GM12891 (cell line): ENCODE data around the gene POT1.

Experiments used
- DNase-seq: peaks from one replicate; pipeline ENCODE4 v3.0.0; 2011; ENCODE audit warnings: low spot score; ENCODE audit not compliant: insufficient read length
- FAIRE-seq: peaks from 2 replicates; lab custom pipeline; 2011; peaks lifted over from hg19 to GRCh38; lab: Jason Lieb, UNC
- PAX5 ChIP-seq: IDR thresholded peaks from 2 replicates; pipeline ENCODE4 v1.6.1; 2011; ENCODE audit warnings: low read length, moderate library complexity, mild to moderate bottlenecking; ENCODE audit not compliant: insufficient read depth, severe bottlenecking
- POLR2A ChIP-seq: IDR thresholded peaks from 2 replicates; pipeline ENCODE4 v1.6.1; 2011; ENCODE audit warnings: low read depth, low read length, control low read depth
- POLR2AphosphoS5 ChIP-seq: IDR thresholded peaks from 2 replicates; pipeline ENCODE4 v1.6.1; 2011; ENCODE audit warnings: low read depth, low read length, control low read depth
- POU2F2 ChIP-seq: IDR thresholded peaks from 2 replicates; pipeline ENCODE4 v1.6.1; 2011; ENCODE audit warnings: low read depth, mild to moderate bottlenecking, control low read depth, low read length, moderate library complexity
- SPI1 ChIP-seq: IDR thresholded peaks from 2 replicates; pipeline ENCODE4 v1.6.1; 2011; ENCODE audit warnings: low read depth, low read length, control low read depth
- TAF1 ChIP-seq: IDR thresholded peaks from 2 replicates; pipeline ENCODE4 v1.6.1; 2011; ENCODE audit warnings: low read depth, low read length, control low read depth

POT1 gene

DNA sequence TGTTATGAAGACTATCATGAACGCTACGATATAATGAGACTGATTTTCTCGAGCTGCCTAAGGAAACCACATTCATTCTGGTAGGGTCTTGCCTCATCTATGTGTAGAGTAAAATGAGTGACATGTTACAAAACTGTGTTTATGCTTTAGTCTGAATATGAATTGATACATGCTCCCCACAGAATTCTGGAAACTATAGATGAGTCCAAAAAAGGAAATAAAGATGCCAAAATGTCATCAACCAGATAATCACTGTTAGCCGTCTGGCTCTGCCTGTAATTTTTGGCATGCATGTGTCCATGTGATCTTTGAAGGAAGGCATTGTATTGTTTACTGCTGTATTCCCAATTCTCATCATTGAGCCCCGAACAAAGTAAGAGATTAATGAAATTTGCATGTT is 121.4 kb downstream of the POT1 start:
- TF ChIP-seq TAF1: no peak
- no peak for TF ChIP-seq SPI1
- no peak for TF ChIP-seq POLR2AphosphoS5
- FAIRE-seq: no peak
- no peak for DNase-seq

DNA sequence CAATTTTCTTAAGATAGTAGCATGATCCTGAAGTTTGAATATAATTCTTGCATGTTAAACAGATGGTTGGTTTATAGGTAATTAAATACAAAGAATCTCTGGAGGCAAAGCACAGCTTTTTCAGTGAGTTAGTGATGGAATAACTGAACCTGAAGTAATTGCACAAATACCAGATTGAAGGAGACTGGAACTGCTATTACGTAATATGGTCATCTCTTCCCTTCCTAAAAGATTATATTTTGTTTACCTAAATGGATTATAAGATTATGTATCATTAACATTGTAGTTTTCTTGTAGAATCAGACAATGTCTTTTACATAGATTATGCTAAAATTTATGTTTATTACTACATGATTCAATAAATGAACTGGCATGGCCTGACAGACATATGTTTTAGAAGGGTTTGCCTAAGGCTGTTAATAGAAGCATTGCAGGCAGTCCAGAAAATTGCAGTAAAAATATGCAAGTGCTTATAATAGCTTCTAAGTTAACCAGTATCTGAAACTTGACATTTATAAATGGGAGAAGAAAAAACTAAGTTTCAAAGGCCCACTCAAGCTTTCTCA is 128.2 kb downstream of the POT1 start:
- DNase-seq: no peak
- no peak for TF ChIP-seq SPI1
- no peak for TF ChIP-seq POLR2AphosphoS5
- no peak for FAIRE-seq

DNA sequence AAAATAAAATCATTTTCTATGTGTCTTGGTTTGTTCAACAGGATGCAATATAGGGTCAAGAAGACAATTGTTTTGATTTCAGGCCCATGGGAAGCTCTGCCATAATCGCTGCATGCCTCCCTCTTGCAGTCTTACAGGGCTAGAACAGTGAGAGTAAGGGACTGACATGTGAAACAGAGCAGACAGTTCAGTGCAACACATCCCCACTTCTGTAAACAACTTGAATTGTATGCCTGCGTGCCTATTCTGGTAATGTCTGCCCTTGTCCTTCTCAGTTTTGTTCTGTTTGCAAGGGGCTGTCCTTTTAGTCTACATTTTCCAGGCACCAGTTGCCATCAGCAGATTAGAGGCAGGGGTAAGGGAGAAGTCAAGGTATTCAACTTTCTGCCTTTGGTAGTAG is 129.2 kb downstream of the POT1 start:
- no peak for TF ChIP-seq SPI1
- DNase-seq (no peak), FAIRE-seq (no peak)

DNA sequence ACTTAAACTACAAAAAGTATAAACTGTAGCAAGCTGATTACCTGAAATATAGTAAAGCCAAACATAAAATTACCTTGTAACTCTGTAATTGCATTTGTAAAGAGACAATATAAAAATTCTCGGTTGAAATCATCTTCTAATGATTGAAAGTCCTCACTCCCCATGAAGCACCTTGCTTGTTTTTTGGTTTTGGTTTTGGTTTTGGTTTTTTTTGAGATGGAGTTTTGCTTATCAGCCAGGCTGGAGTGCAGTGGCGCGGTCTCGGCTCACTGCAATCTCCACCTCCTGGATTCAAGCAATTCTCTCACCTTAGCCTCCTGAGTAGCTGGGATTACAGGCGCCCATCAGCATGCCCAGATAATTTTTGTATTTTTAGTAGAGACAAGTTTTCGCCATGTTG is 130.2 kb downstream of the POT1 start:
- TF ChIP-seq POU2F2 (no peak), TAF1 (no peak), SPI1 (no peak), PAX5 (no peak), POLR2A (no peak), POLR2AphosphoS5 (no peak)
- FAIRE-seq (no peak), DNase-seq (no peak)

DNA sequence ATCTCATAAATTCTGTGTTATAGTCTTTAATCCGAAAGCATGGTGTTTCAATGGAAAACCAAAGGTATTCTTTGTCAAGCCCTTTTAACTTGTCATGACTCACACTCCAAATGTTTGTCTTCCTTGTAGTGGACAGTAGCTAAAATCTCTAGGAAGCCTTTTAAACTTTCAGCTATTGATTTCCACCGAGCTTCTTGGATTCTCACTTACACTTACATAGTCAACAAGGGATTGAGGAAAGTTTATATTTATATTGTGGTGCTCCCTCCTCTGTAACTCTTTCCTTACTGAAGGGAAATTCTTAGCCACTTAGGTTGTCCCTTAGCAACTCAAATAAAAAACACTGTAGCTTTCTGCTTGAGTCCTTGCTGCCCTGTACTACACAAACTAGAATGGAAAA is 132.9 kb downstream of the POT1 start:
- TF ChIP-seq SPI1 (no peak), POU2F2 (no peak), TAF1 (no peak), PAX5 (no peak), POLR2AphosphoS5 (no peak), POLR2A (no peak)
- DNase-seq (no peak), FAIRE-seq (no peak)

DNA sequence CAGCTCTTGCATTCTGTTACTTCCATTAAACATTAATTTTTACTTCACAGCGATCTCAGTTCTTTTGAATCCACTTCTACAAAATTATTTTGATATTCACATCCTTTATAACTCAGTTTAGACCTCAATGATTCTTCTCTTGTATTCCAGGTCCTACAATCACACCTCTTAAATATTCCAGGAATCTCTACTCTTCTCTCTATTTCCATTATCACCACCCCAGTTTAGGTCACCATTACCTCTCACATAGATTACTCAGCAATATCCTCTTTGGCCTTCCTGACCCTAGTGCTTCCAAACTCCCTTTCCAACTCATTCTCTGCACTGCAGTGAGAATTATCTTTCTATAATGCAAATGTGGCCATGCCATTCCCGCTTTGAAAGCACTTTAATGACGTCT is 136.9 kb downstream of the POT1 start:
- TF ChIP-seq SPI1 (no peak), POLR2AphosphoS5 (no peak), POLR2A (no peak), POU2F2 (no peak), TAF1 (no peak), PAX5 (no peak)
- FAIRE-seq (no peak), DNase-seq (no peak)

DNA sequence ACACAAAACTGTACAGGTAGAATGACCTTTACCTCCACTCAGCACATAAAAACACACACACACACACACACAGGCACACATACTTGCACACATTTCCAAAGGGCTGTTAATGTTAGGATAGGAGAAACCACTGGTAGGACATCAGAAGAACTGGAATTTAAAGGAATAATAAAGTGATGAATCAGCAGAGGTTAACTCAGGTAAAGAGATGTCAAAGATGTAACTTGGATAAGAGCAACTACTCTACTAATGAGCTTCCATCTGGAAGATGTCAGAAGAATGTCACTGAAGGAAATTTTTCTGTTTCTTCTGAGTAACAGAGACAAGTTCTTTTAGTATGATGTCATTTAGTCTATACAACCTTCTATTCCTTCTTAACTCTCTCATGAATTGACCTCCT is 137.6 kb downstream of the POT1 start:
- DNase-seq (no peak), FAIRE-seq (no peak)
- no peak for TF ChIP-seq POLR2AphosphoS5

DNA sequence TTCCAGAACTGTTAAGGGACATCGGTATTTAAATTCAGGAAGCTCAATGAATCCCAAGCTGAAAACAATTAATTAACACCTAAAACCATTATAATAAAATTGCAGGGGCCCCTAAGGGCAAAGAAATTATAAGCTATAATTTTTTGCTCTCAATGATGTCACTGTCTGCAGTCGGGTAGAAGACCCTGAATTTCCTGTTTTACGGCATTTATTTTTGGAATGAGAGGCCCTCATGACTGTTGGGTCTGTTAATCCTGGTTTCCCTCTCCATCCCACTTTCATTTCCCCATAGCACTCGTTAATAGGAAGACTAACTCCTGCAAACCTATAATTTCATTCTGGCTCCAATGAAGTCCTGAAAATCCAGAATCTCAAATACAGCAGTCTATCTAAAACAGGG is 138.2 kb downstream of the POT1 start:
- DNase-seq (no peak), FAIRE-seq (no peak)
- TF ChIP-seq PAX5 (no peak), POU2F2 (no peak), POLR2A (no peak), SPI1 (no peak), TAF1 (no peak), POLR2AphosphoS5 (no peak)

DNA sequence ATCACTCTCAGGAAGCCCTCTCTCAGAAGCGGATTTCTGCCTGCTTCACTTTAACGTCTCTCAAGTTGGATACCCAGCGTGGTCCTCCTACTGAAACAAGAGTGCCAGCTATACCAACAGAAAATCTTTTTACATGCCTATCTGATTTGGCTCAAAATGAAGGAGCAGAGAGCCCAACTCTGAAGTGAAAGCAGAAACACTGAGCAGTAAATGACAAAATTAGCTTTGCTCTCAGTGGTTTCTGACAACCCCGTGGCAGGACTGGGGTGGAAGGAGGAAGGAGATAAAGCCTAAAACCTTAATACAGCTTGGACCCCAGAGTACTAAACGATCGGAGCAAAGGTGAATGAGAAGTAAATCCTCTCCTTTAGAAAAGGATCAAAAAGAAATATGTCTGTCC is 139.0 kb downstream of the POT1 start:
- FAIRE-seq (no peak), DNase-seq (no peak)
- no peak for TF ChIP-seq TAF1

DNA sequence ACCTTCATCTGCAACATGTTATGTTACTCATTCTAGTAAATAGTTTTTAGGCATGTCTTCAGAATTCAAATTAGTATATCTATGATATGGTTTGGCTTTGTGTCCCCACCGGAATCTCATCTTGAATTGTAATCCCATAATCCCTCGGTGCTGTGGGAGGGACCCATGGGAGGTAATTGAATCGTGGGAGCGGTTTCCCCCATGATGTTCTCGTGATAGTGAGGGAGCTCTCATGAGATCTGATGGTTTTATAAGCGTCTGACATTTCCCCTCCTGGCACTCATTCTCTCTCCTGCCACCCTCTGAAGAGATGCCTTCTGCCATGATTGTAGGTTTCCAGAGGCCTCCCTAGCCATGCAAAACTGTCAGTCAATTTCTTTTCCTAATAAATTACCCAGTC is 143.6 kb downstream of the POT1 start:
- no peak for FAIRE-seq
- TF ChIP-seq PAX5: no peak
- no peak for TF ChIP-seq POU2F2
- TF ChIP-seq SPI1: no peak
- TF ChIP-seq POLR2A: no peak
- no peak for TF ChIP-seq POLR2AphosphoS5
- no peak for TF ChIP-seq TAF1
- DNase-seq: no peak

DNA sequence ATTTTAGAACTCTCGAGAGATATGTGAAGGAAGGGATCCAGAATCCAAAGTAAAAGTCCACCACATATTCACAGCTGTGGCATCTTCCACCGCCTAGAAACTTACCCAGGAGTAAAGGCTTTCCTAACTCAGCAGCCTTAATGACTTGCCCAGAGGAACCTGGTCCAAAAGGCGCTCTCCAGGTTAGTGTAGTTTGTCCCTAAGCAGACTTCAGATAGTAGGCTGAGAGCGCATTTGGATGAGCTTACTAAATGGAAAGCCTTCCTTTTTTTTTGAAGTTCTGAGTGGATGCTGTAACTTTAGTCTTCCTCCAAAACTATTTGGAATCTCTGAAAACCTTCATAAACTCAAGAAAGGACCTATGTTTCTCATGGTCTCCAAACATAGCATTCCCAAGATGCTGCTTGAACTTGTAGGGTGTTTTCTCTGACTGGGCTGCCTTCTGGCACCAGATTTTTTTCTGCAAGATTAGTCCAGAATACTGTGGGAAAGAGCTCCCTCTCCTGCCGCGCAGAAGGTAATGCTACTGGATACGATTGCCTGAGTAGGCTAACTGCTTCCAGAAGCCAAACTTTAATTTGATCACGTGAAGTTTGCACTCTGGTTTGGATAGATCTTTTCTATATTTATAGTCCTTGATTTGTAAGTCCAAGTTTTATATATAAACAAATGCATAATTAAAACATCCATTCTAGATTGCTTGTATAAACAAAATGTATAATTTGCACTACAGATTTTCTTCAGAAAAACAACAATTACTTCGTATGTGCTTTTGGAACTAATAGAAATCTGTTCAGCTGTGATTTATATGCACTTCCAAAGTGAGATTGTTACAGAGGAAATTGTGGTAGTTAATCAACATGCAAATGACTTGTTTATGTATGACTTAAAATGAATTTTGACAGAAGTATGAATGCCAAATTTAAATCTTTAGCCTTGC is 144.5 kb downstream of the POT1 start:
- no peak for DNase-seq
- TF ChIP-seq POU2F2: no peak
- no peak for TF ChIP-seq TAF1
- TF ChIP-seq PAX5: no peak
- TF ChIP-seq POLR2A: no peak
- TF ChIP-seq SPI1: no peak
- TF ChIP-seq POLR2AphosphoS5: no peak
- FAIRE-seq: peak; percentile 79
